K562 (cell line): ENCODE measurements around the gene DLGAP1. TPM values are rescaled to one million over a fixed set of nuclear protein-coding genes. Genes with fewer than 3 reads are reported as not detected.

Source experiments
- CHD7 ChIP-seq: fragments of 200-600 bp; sonication (generic); IDR thresholded peaks from one replicate; pipeline ENCODE4 v1.6.1; 2012; ENCODE audit warnings: mild to moderate bottlenecking, low read depth, low read length, inconsistent platforms
- polyA plus RNA-seq, 8 experiments: library from polyadenylated mRNA; depleted of rRNA in 4 of 8; stranded (reverse) in 5 of 8; unstranded in 3 of 8; fragments of >200 nt; fragmentation: Nextera tagmentation in 2 of 8; fragmentation: Illumina TruSeq in 1 of 8; extraction: Ambion mirVana in 2 of 8; extraction: Trizol in 1 of 8; gene quantifications; 2 replicates each; pipeline versions ENCODE4 v1.2.1 to v1.2.3, GENCODE V29; 2011 to 2014; ENCODE audit warnings: inconsistent platforms in 1 of 8, missing spikeins in 1 of 8
- total RNA-seq, 7 experiments: library from RNA; depleted of rRNA in 6 of 7; stranded (reverse); fragments of >200 nt in 6 of 7; fragmentation: Illumina TruSeq in 2 of 7; extraction: Trizol in 2 of 7; gene quantifications; 2 replicates each; pipeline versions ENCODE4 v1.2.1 to v1.2.3, GENCODE V29; 2011 to 2021; ENCODE audit warnings: low replicate concordance in 1 of 7

The DLGAP1 gene
- total and polyA plus RNA-seq, 9 of the 15 experiments (the other 6 are each of a cell fraction or from before 2014, with no cell fraction given) = 0.04 to 0.22 (median 0.08) TPM

- no peak for TF ChIP-seq CHD7
These were observed 791.1 kb downstream of the DLGAP1 start (continued) for GRCh38 chr18:3663870-3664512.
